Epithelial cell of esophagus (primary cell): ENCODE data around the gene GNAO1.

Experiments
- DNase-seq: peaks from one replicate; pipeline ENCODE4 v3.0.0; 2010; ENCODE audit warnings: low read depth
- H3K4me3 ChIP-seq: 2 replicates; pipeline ENCODE4 v1.5.1; 2011; ENCODE audit warnings: mild to moderate bottlenecking, low read length, control low read depth
- CTCF ChIP-seq: IDR thresholded peaks from 2 replicates; pipeline ENCODE4 v1.5.1; 2011; ENCODE audit warnings: low read depth, mild to moderate bottlenecking, low read length, control low read depth, inconsistent platforms; ENCODE audit not compliant: insufficient read depth; ENCODE audit errors: missing control alignments

The GNAO1 gene

GRCh38 chr16:56226187-56226586 is 34.9 kb downstream of the GNAO1 start:
- DNase-seq: no peak
- no peak for TF ChIP-seq CTCF
- H3K4me3 ChIP-seq: no peak overlapping the region

- no peak for TF ChIP-seq CTCF
- H3K4me3 ChIP-seq: no peak overlapping the region
- DNase-seq: no peak
These were observed 35.7 kb downstream of the GNAO1 start for GRCh38 chr16:56226845-56227525.

DNA sequence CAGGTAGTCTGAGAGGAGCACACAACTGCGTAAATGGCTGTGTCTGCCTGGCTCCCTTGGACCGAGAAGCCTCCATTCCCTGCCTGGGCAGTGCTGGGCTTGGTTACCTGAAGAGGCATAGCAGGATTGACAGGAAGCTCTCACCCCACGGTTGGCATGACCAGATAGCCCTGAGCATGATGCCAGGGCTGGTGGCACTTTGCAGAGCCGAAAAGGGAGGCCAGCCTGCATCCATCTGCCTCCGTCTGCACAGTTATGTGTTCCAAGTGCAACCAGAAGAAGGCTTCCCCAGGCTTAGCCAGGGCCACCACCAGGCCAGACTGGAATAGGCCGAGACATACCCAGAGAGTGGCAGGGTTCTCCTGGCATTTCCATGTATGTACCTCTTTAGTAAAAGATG is 36.6 kb downstream of the GNAO1 start:
- no peak overlapping the region for H3K4me3 ChIP-seq
- no peak for TF ChIP-seq CTCF
- no peak for DNase-seq

DNA sequence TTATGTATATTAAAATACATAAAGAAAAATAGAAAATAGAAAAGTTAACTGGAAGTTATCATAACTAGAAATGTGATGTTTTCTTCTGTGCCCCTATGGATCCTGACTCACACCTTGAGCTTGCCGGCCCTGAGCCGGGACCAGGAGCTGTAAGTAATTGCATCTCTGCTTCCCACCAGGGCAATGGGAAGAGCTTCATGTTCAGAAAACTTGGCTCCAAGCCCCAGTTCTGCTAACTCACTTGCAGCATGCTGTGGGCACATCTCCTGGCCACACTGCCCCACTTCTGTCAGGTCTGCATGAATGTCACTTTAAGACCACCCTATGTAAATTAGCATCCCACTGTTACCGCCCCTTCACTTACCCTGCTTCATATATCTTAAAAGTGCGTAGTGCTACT is 37.2 kb downstream of the GNAO1 start:
- TF ChIP-seq CTCF: no peak
- no peak for DNase-seq
- no peak overlapping the region for H3K4me3 ChIP-seq

DNA sequence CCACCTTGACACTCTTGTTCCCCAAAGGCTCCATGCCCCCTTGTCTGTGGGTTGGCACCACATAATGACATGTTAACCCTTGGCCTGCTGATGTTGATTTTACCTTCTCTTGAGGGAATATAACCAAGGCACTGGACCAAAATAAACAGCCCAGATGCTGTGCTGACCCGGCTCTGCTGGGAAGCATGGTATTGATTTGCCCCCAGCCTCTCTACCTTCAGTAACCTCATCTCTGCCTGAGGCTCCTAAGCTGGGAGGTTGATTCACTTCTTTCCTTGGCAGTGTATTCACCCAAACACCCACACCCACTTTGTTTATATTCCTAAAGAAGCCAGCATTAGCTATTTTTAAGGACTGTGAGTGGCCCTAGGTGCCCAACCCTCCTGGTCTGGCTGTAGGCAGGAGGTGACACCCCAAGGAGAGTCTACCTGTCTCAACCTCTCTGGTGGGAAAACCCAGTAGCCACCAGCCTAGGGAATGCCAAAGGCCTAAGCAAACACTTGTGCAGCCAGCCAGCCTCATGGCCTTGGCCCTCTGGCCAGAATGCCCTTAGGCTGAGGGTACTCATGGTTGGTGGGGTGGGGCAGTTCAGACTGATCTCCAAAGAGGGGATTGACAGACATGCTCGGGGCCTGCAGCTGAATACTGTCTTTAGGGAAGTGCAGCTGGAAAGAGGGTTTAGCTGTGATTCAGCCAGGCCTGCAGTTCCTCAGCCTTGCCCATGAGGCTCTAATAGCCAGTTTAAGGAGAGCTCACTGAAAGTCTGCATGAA is 42.7 kb downstream of the GNAO1 start:
- TF ChIP-seq CTCF: no peak
- no peak for DNase-seq
- H3K4me3 ChIP-seq: no peak overlapping the region

DNA sequence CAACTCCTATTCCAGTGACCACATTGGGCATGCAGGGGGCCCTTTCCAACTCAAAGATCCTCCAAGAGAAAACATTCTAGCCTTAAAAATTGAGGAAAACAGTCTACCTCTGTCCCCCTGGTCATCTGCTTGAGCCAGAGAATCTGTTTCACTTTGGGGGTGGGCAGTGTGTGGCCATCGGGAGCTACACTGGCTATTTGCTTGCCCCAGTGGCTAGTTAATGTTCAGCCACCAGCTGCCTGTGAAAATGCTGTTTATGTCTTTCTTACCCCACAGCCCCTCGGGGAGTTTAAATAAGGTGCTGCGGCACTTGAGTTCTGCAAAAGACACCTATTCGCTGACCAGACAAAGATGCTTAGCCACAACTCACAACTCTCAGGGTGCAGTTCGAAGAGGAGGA is 43.4 kb downstream of the GNAO1 start:
- H3K4me3 ChIP-seq: no peak overlapping the region
- no peak for DNase-seq
- TF ChIP-seq CTCF: no peak
